HepG2 (cell line): ENCODE results near the gene CTSA. TPM values are rescaled to one million over a fixed set of nuclear protein-coding genes. Genes with fewer than 3 reads are reported as not detected.

Experiments used
- CBFB ChIP-seq: sonication (generic); formaldehyde crosslinking; IDR thresholded peaks from 2 replicates; pipeline ENCODE4 v1.4.0; 2020; ENCODE audit warnings: missing genetic modification reagents
- CC2D1A ChIP-seq: sonication (generic); formaldehyde crosslinking; IDR thresholded peaks from 2 replicates; pipeline ENCODE4 v1.8.1; 2023; ENCODE audit warnings: mild to moderate bottlenecking, missing genetic modification reagents
- CEBPG ChIP-seq: IDR thresholded peaks from 2 replicates; pipeline ENCODE4 v1.6.1; 2016
- NFKBIZ ChIP-seq: IDR thresholded peaks from 2 replicates; pipeline ENCODE4 v1.6.1; 2018; ENCODE audit warnings: missing genetic modification reagents, missing compliant biosample characterization
- NR2F6 ChIP-seq, 2 experiments: IDR thresholded peaks; 2 replicates each; pipeline ENCODE4 v1.6.1; 2016; ENCODE audit warnings: antibody characterized with exemption in 1 of 2, mild to moderate bottlenecking in 1 of 2
- POLR2A ChIP-seq, 2 experiments: IDR thresholded peaks; 2 replicates each; pipeline ENCODE4 v1.6.1; 2011; ENCODE audit warnings: low read depth in 2 of 2, low read length in 2 of 2, mild to moderate bottlenecking in 1 of 2, moderate library complexity in 1 of 2; ENCODE audit not compliant: insufficient read depth in 1 of 2
- SSRP1 ChIP-seq: IDR thresholded peaks from 2 replicates; pipeline ENCODE4 v1.6.1; 2016; ENCODE audit warnings: control low read depth
- UBTF ChIP-seq: sonication (generic); formaldehyde crosslinking; IDR thresholded peaks from 2 replicates; pipeline ENCODE4 v1.4.0; 2020; ENCODE audit warnings: mild to moderate bottlenecking, missing genetic modification reagents
- ZBTB38 ChIP-seq: sonication (generic); formaldehyde crosslinking; IDR thresholded peaks from 2 replicates; pipeline ENCODE4 v1.5.1; 2020; ENCODE audit warnings: mild to moderate bottlenecking, missing genetic modification reagents
- ZMAT3 ChIP-seq: sonication (generic); formaldehyde crosslinking; conservative IDR thresholded peaks from 2 replicates; pipeline ENCODE4 v1.7.0; 2021; ENCODE audit warnings: missing genetic modification reagents
- ZNF614 ChIP-seq: IDR thresholded peaks from 2 replicates; pipeline ENCODE4 v1.6.1; 2018; ENCODE audit warnings: missing biosample characterization, missing genetic modification reagents, inconsistent platforms, borderline replicate concordance
- polyA plus RNA-seq, 8 experiments: library from polyadenylated mRNA; depleted of rRNA in 3 of 8; stranded (reverse) in 7 of 8; unstranded in 1 of 8; fragments of >200 nt; fragmentation: Illumina TruSeq in 4 of 8; extraction: Trizol in 4 of 8; gene quantifications; 2 replicates each; pipeline versions ENCODE4 v1.2.1 to v1.2.3, GENCODE V29; 2011 to 2016; ENCODE audit warnings: low read depth in 4 of 8, missing spikeins in 1 of 8, mixed read lengths in 1 of 8; ENCODE audit not compliant: insufficient read depth in 1 of 8
- total RNA-seq, 5 experiments: library from RNA; depleted of rRNA; stranded (reverse); fragments of >200 nt; fragmentation: Illumina TruSeq; extraction: Trizol; gene quantifications; 2 replicates each; pipeline ENCODE4 v1.2.3, GENCODE V29; 2016; ENCODE audit warnings: low read depth in 1 of 5
- TF ChIP-seq, protein P1 (sequence below): sonication (generic); formaldehyde crosslinking; IDR thresholded peaks from 2 replicates; pipeline ENCODE4 v1.8.1; 2023; ENCODE audit warnings: mild to moderate bottlenecking, missing genetic modification reagents
- TF ChIP-seq, protein P2 (sequence below): sonication (generic); formaldehyde crosslinking; IDR thresholded peaks from 2 replicates; pipeline ENCODE4 v1.5.1; 2020; ENCODE audit warnings: mild to moderate bottlenecking, missing genetic modification reagents, borderline replicate concordance
- TF ChIP-seq, protein P3 (sequence below): sonication (generic); formaldehyde crosslinking; IDR thresholded peaks from 2 replicates; pipeline ENCODE4 v1.9.0; 2021; ENCODE audit warnings: missing genetic modification reagents, borderline replicate concordance
- TF ChIP-seq, protein P4 (sequence below): conservative IDR thresholded peaks from 2 replicates; pipeline ENCODE4 v1.6.1; 2018; ENCODE audit warnings: missing genetic modification reagents
- TF ChIP-seq, protein P5 (sequence below): sonication (generic); formaldehyde crosslinking; IDR thresholded peaks from 2 replicates; pipeline ENCODE4 v1.8.1; 2022; ENCODE audit warnings: low read depth, mild to moderate bottlenecking, missing genetic modification reagents

Gene CTSA
- total and polyA plus RNA-seq, 2 of the 13 experiments (the other 11 are each of a cell fraction or from before 2014, with no cell fraction given): 202 to 231 TPM

- TF ChIP-seq, protein P1, sequence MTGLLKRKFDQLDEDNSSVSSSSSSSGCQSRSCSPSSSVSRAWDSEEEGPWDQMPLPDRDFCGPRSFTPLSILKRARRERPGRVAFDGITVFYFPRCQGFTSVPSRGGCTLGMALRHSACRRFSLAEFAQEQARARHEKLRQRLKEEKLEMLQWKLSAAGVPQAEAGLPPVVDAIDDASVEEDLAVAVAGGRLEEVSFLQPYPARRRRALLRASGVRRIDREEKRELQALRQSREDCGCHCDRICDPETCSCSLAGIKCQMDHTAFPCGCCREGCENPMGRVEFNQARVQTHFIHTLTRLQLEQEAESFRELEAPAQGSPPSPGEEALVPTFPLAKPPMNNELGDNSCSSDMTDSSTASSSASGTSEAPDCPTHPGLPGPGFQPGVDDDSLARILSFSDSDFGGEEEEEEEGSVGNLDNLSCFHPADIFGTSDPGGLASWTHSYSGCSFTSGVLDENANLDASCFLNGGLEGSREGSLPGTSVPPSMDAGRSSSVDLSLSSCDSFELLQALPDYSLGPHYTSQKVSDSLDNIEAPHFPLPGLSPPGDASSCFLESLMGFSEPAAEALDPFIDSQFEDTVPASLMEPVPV (CRISPR knock-in tag): 0 out of 2 replicates have a peak, but pooled peaks have one; percentile 13
- TF ChIP-seq ZBTB38 (CRISPR knock-in tag) (peak; percentile 30; the same call in 1 of the 2 replicates), POLR2A (IDR thresholded peaks at IDR 0.05; ENCODE audit: insufficient read depth in 1 of 2, low read depth in 2 of 2, low read length in 2 of 2) (peak; percentile 65 to 82; a peak in 3 of 4 replicates), UBTF (CRISPR knock-in tag) (peak; percentile 52; the same call in 1 of the 2 replicates), ZMAT3 (no peak; the same call in 1 of the 2 replicates), ZNF614 (CRISPR knock-in tag) (peak; percentile 90), CBFB (peak; percentile 68; the same call in 1 of the 2 replicates), CC2D1A (CRISPR knock-in tag) (no peak), CEBPG (CRISPR knock-in tag) (peak; percentile 39), SSRP1 (CRISPR knock-in tag) (peak; percentile 71; the same call in 1 of the 2 replicates), NFKBIZ (no peak), NR2F6 (IDR thresholded peaks at IDR 0.05) (0 out of 2 replicates have a peak, but pooled peaks have one; percentile 20), NR2F6 (CRISPR knock-in tag; IDR thresholded peaks at IDR 0.05) (peak; percentile 61)
- TF ChIP-seq, protein P2, sequence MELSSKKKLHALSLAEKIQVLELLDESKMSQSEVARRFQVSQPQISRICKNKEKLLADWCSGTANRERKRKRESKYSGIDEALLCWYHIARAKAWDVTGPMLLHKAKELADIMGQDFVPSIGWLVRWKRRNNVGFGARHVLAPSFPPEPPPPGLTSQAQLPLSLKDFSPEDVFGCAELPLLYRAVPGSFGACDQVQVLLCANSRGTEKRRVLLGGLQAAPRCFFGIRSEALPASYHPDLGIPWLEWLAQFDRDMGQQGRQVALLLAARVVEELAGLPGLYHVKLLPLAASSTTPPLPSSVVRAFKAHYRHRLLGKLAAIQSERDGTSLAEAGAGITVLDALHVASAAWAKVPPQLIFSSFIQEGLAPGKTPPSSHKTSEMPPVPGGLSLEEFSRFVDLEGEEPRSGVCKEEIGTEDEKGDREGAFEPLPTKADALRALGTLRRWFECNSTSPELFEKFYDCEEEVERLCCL (CRISPR knock-in tag): no peak
- TF ChIP-seq, protein P3, sequence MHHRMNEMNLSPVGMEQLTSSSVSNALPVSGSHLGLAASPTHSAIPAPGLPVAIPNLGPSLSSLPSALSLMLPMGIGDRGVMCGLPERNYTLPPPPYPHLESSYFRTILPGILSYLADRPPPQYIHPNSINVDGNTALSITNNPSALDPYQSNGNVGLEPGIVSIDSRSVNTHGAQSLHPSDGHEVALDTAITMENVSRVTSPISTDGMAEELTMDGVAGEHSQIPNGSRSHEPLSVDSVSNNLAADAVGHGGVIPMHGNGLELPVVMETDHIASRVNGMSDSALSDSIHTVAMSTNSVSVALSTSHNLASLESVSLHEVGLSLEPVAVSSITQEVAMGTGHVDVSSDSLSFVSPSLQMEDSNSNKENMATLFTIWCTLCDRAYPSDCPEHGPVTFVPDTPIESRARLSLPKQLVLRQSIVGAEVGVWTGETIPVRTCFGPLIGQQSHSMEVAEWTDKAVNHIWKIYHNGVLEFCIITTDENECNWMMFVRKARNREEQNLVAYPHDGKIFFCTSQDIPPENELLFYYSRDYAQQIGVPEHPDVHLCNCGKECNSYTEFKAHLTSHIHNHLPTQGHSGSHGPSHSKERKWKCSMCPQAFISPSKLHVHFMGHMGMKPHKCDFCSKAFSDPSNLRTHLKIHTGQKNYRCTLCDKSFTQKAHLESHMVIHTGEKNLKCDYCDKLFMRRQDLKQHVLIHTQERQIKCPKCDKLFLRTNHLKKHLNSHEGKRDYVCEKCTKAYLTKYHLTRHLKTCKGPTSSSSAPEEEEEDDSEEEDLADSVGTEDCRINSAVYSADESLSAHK (CRISPR knock-in tag): no peak
- TF ChIP-seq, protein P4, sequence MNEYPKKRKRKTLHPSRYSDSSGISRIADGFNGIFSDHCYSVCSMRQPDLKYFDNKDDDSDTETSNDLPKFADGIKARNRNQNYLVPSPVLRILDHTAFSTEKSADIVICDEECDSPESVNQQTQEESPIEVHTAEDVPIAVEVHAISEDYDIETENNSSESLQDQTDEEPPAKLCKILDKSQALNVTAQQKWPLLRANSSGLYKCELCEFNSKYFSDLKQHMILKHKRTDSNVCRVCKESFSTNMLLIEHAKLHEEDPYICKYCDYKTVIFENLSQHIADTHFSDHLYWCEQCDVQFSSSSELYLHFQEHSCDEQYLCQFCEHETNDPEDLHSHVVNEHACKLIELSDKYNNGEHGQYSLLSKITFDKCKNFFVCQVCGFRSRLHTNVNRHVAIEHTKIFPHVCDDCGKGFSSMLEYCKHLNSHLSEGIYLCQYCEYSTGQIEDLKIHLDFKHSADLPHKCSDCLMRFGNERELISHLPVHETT (CRISPR knock-in tag): peak; percentile 25; the same call in 1 of the 2 replicates
- TF ChIP-seq, protein P5, sequence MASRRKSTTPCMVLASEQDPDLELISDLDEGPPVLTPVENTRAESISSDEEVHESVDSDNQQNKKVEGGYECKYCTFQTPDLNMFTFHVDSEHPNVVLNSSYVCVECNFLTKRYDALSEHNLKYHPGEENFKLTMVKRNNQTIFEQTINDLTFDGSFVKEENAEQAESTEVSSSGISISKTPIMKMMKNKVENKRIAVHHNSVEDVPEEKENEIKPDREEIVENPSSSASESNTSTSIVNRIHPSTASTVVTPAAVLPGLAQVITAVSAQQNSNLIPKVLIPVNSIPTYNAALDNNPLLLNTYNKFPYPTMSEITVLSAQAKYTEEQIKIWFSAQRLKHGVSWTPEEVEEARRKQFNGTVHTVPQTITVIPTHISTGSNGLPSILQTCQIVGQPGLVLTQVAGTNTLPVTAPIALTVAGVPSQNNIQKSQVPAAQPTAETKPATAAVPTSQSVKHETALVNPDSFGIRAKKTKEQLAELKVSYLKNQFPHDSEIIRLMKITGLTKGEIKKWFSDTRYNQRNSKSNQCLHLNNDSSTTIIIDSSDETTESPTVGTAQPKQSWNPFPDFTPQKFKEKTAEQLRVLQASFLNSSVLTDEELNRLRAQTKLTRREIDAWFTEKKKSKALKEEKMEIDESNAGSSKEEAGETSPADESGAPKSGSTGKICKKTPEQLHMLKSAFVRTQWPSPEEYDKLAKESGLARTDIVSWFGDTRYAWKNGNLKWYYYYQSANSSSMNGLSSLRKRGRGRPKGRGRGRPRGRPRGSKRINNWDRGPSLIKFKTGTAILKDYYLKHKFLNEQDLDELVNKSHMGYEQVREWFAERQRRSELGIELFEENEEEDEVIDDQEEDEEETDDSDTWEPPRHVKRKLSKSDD (CRISPR knock-in tag): no peak; the same call in none of the 2 replicates
Observed at GRCh38 chr20:45933266-45934045, 42.3 kb downstream of the CTSA start (continued).
